Astrocyte (in vitro differentiated cells and primary cell): ENCODE data around the gene XXYLT1.

Experiments used
- EZH2 ChIP-seq: IDR thresholded peaks from 2 replicates; pipeline ENCODE4 v1.6.1; 2012; ENCODE audit warnings: mild to moderate bottlenecking, low read length, inconsistent platforms; ENCODE audit not compliant: insufficient read depth
- TF ChIP-seq, protein P1 (sequence below): IDR thresholded peaks from 2 replicates; pipeline ENCODE4 v1.5.1; 2011; ENCODE audit warnings: low read depth, mild to moderate bottlenecking, inconsistent platforms, low read length, moderate library complexity; ENCODE audit not compliant: insufficient read depth

DNA sequence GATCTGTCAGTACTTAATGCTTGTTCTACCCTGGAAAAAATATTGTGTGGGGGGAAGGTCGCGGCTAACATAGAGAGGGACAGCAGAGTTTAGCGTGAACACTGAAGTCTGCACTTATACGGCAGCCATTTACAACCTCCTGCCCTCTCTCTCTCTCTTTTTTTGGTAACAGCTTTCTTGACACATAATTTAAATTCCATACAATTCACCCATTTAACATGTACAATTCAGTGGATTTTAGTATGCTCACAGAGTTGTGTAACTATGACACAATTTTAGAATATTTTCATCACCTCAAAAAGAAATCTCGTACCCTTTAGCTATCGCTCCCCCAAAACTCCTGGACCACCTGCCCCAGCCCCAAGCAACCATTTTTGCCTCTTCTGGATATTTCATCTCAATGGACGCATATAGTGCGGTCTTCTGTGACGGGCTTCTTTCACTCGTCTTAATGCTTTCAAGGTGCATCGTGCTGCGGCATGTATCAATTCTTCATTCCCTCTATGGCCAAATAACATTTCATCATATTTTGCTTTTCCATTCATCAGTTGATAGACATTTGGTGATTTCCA is 141.8 kb downstream of the XXYLT1 start:
- TF ChIP-seq, protein P1, sequence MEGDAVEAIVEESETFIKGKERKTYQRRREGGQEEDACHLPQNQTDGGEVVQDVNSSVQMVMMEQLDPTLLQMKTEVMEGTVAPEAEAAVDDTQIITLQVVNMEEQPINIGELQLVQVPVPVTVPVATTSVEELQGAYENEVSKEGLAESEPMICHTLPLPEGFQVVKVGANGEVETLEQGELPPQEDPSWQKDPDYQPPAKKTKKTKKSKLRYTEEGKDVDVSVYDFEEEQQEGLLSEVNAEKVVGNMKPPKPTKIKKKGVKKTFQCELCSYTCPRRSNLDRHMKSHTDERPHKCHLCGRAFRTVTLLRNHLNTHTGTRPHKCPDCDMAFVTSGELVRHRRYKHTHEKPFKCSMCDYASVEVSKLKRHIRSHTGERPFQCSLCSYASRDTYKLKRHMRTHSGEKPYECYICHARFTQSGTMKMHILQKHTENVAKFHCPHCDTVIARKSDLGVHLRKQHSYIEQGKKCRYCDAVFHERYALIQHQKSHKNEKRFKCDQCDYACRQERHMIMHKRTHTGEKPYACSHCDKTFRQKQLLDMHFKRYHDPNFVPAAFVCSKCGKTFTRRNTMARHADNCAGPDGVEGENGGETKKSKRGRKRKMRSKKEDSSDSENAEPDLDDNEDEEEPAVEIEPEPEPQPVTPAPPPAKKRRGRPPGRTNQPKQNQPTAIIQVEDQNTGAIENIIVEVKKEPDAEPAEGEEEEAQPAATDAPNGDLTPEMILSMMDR = no peak
- TF ChIP-seq EZH2 = no peak
